ENCODE measurements around the gene CEP104.

DNA sequence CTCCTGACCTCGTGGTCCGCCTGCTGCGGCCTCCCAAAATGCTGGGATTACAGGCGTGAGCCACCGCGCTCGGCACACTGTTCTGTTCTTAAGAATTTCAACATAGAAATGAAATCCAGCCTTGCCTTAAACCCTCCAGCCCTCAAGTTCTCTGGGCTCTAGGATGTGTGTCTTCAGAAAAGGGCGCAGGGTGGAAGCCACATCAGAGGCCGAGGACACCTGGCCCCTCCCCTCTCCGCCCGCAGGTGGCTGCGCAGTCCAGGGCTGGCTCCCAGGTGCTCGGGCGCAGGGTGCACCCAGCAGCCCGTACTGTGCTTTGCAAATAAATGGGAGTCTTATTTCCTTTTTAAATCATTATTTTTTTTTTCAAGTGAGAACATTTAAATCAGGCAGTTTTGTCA lies 45.1 kb upstream of the CEP104 start:
- TF ChIP-seq, protein P1, sequence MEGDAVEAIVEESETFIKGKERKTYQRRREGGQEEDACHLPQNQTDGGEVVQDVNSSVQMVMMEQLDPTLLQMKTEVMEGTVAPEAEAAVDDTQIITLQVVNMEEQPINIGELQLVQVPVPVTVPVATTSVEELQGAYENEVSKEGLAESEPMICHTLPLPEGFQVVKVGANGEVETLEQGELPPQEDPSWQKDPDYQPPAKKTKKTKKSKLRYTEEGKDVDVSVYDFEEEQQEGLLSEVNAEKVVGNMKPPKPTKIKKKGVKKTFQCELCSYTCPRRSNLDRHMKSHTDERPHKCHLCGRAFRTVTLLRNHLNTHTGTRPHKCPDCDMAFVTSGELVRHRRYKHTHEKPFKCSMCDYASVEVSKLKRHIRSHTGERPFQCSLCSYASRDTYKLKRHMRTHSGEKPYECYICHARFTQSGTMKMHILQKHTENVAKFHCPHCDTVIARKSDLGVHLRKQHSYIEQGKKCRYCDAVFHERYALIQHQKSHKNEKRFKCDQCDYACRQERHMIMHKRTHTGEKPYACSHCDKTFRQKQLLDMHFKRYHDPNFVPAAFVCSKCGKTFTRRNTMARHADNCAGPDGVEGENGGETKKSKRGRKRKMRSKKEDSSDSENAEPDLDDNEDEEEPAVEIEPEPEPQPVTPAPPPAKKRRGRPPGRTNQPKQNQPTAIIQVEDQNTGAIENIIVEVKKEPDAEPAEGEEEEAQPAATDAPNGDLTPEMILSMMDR (IDR thresholded peaks at IDR 0.05; ENCODE audit: poor library complexity), result no peak
- TF ChIP-seq EZH2 (IDR thresholded peaks at IDR 0.05; ENCODE audit: borderline replicate concordance) (no peak), EZH2phosphoT487 (IDR thresholded peaks at IDR 0.05; ENCODE audit: low read depth, severe bottlenecking, unreplicated experiment) (no peak)
